ENCODE data around the gene NIT1. TPM values are rescaled to one million over a fixed set of nuclear protein-coding genes. Genes with fewer than 3 reads are reported as not detected.

NIT1 gene
- total and polyA plus RNA-seq, 2 donors (not counting 3 experiments of a cell fraction or from before 2014, with no cell fraction given): 20.3 to 26.5 TPM

GRCh38 chr1:161145832-161146231 lies 27.9 kb downstream of the NIT1 start:
- ChIA-PET CTCF (interaction anchor here (1.3 kb wide), 1 partner anchor 311 kb away, joined by 3 read pairs; no protein-coding TSS in a partner anchor), POLR2A (interaction anchor here (0.7 kb wide), 1 partner anchor 244 kb away, joined by 3 read pairs; no protein-coding TSS in a partner anchor)
- Histone ChIP-seq H3K9me1 (replicated peaks; ENCODE audit: control insufficient read depth, extremely low read depth, insufficient read depth, low read length) (no peaks in the 10 kb centered on the region), H3K9ac (replicated peaks; ENCODE audit: extremely low read depth, insufficient read depth, low read length) (no peak overlapping the region), H3K4me1 (ENCODE audit: control insufficient read depth, extremely low read depth, insufficient read depth, low read length) (no peaks in the 10 kb centered on the region), H2AFZ (ENCODE audit: low read depth, low read length) (no peak overlapping the region), H3K4me3 (replicated peaks in 1 of 3; ENCODE audit: insufficient read depth in 1 of 3, low read depth in 1 of 3, low read length in 3 of 3) (no peak overlapping the region), H3K9me3 (replicated peaks; ENCODE audit: control insufficient read depth, insufficient read depth, low read length) (no peaks in the 10 kb centered on the region), H4K20me1 (replicated peaks; ENCODE audit: control insufficient read depth, extremely low read depth, insufficient read depth, low read length) (no peaks in the 10 kb centered on the region), H3K27me3 (ENCODE audit: control insufficient read depth in 2 of 2, insufficient read depth in 2 of 2, low read length in 2 of 2) (no peaks in the 10 kb centered on the region), H3K4me2 (ENCODE audit: insufficient read depth, low read length) (no peak overlapping the region), H3K79me2 (ENCODE audit: control insufficient read depth, insufficient read depth, low read length) (no peaks in the 10 kb centered on the region), H3K27ac (ENCODE audit: insufficient read depth, low read depth, low read length) (no peak overlapping the region), H3K36me3 (ENCODE audit: control insufficient read depth in 2 of 2, extremely low read depth in 1 of 2, insufficient read depth in 2 of 2, low read length in 2 of 2) (no peaks in the 10 kb centered on the region)
- intact Hi-C loops (cut with micrococcal nuclease) (no loop called here), dilution Hi-C loops (cut with MboI; ENCODE audit: extremely low pct_ligation_motif_present, low sequenced_read_pairs) (no loop called here)
- DNase-seq (ENCODE audit: low read depth, low spot score) (no peak), FAIRE-seq (no peak)
- TF ChIP-seq, protein P1, sequence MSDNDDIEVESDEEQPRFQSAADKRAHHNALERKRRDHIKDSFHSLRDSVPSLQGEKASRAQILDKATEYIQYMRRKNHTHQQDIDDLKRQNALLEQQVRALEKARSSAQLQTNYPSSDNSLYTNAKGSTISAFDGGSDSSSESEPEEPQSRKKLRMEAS (IDR thresholded peaks at IDR 0.05; ENCODE audit: insufficient read depth, insufficient read length): no peak
- TF ChIP-seq MYC (IDR thresholded peaks at IDR 0.05; ENCODE audit: low read depth, low read length) (no peak), POLR2AphosphoS5 (IDR thresholded peaks at IDR 0.05; ENCODE audit: insufficient read depth, low read depth, low read length) (no peak), FOS (IDR thresholded peaks at IDR 0.05; ENCODE audit: borderline replicate concordance, insufficient read depth, low read length) (no peak), POLR2A (IDR thresholded peaks at IDR 0.05; ENCODE audit: low read depth, low read length) (no peak), EZH2 (IDR thresholded peaks at IDR 0.05; ENCODE audit: borderline replicate concordance, low read depth, low read length, severe bottlenecking) (no peak), GATA2 (IDR thresholded peaks at IDR 0.05; ENCODE audit: insufficient read depth, insufficient read length, low read depth, low read length) (no peak), CTCF (IDR thresholded peaks at IDR 0.05; ENCODE audit: extremely low read depth in 1 of 2, insufficient read depth in 1 of 2, low read depth in 1 of 2, low read length in 2 of 2) (no peak), JUN (IDR thresholded peaks at IDR 0.05; ENCODE audit: borderline replicate concordance, insufficient read depth, insufficient read length, low read depth) (no peak)
- no TSS peak for BruUV-seq (replicated peaks)

All from endothelial cell of umbilical vein (primary cell).